Loucy (cell line): Measurements from ENCODE around the gene ZNF354B.

Experiments
- EZH2phosphoT487 ChIP-seq: fragments of 200-600 bp; IDR thresholded peaks from 2 replicates; pipeline ENCODE4 v1.6.1; 2018; ENCODE audit warnings: antibody characterized with exemption, mild to moderate bottlenecking, moderate library complexity, borderline replicate concordance
- TF ChIP-seq, protein P1 (sequence below): fragments of 200-600 bp; sonication (generic); conservative IDR thresholded peaks from 2 replicates; pipeline ENCODE4 v1.5.1; 2014; ENCODE audit warnings: mild to moderate bottlenecking, antibody characterized with exemption, low read length

GRCh38 chr5:178869577-178869976 is 9.8 kb downstream of the ZNF354B start:
- no peak for TF ChIP-seq EZH2phosphoT487
- TF ChIP-seq, protein P1, sequence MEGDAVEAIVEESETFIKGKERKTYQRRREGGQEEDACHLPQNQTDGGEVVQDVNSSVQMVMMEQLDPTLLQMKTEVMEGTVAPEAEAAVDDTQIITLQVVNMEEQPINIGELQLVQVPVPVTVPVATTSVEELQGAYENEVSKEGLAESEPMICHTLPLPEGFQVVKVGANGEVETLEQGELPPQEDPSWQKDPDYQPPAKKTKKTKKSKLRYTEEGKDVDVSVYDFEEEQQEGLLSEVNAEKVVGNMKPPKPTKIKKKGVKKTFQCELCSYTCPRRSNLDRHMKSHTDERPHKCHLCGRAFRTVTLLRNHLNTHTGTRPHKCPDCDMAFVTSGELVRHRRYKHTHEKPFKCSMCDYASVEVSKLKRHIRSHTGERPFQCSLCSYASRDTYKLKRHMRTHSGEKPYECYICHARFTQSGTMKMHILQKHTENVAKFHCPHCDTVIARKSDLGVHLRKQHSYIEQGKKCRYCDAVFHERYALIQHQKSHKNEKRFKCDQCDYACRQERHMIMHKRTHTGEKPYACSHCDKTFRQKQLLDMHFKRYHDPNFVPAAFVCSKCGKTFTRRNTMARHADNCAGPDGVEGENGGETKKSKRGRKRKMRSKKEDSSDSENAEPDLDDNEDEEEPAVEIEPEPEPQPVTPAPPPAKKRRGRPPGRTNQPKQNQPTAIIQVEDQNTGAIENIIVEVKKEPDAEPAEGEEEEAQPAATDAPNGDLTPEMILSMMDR: no peak
